Psoas muscle (tissue), 8 donors: ENCODE data around the gene PKHD1. TPM values are rescaled to one million over a fixed set of nuclear protein-coding genes. Genes with fewer than 3 reads are reported as not detected.

Experiments used
- ATAC-seq, 4 donors: fragments of 200-7000 bp; cut with Tn5 transposase; one replicate each; pipeline ENCODE4 v1.9.1; 2020; ENCODE audit warnings: moderate library complexity in 3 of 4, mild to moderate bottlenecking in 2 of 4
- DNase-seq, 2 donors: peaks; one replicate each; pipeline ENCODE4 v3.0.0-alpha.2; 2020
- H3K27ac ChIP-seq: fragments of 200-600 bp; one replicate; pipeline ENCODE4 v1.8.0; 2022
- H3K27me3 ChIP-seq, 3 donors: fragments of 200-600 bp in 1 of 3; one replicate each; pipeline versions ENCODE4 v1.6.1 to v1.8.0; 2013 to 2022; ENCODE audit warnings: low read length in 2 of 3, mild to moderate bottlenecking in 2 of 3, moderate library complexity in 1 of 3; ENCODE audit not compliant: insufficient read depth in 3 of 3
- H3K36me3 ChIP-seq, 2 donors: fragments of 200-600 bp in 1 of 2; one replicate each; pipeline versions ENCODE4 v1.6.1 to v1.8.0; 2013 to 2022; ENCODE audit warnings: low read depth in 1 of 2, mild to moderate bottlenecking in 1 of 2, moderate library complexity in 1 of 2; ENCODE audit not compliant: insufficient read depth in 1 of 2
- H3K4me1 ChIP-seq: fragments of 200-600 bp; one replicate; pipeline ENCODE4 v1.8.0; 2022
- H3K4me3 ChIP-seq: fragments of 200-600 bp; one replicate; pipeline ENCODE4 v1.8.0; 2022; ENCODE audit warnings: mild to moderate bottlenecking
- H3K9me3 ChIP-seq: fragments of 200-600 bp; one replicate; pipeline ENCODE4 v1.8.0; 2022
- WGBS, 3 donors: extraction: QIAGEN DNeasy Blood & Tissue Kit; methylation state at CpG; one replicate each; pipeline versions ENCODE4 v1.1.6 to v1.1.7; 2013; 5-methylcytosine and 5-hydroxymethylcytosine counted together
- intact Hi-C, 2 donors: fragments of 100-400 bp; cut with DNase I; formaldehyde crosslinking; loops; one replicate each; pipeline versions ENCODE4 v1.11.0 to v1.14.2; 2022
- polyA plus RNA-seq, 3 donors: library from polyadenylated mRNA; stranded (reverse); fragments of 200-250 nt; gene quantifications; one replicate each; pipeline ENCODE4 v1.2.3, GENCODE V29; 2013
- total RNA-seq, 4 donors: library from RNA; stranded (reverse); fragmentation: NEBNext Ultra II Directional in 2 of 4; extraction: Animal tissue kit (Norgen Biotek cat#: 25700) in 2 of 4; gene quantifications; one replicate each; pipeline versions ENCODE4 v1.2.1 to v1.2.4, GENCODE V29; 2021 to 2023
- TF ChIP-seq, protein P1 (sequence below): fragments of 200-600 bp; IDR thresholded peaks from one replicate; pipeline ENCODE4 v1.8.0; 2022; ENCODE audit warnings: antibody characterized with exemption
- donor health status: healthy with polysubstance abuse.
- donor health status: DM: no; HTN: no; CAD: no; lungs with moderate emphysema.
- donor health status: Bipolar disorder and iron deficiency.
- donor health status: healthy.
- donor health status: DM: yes; HTN: yes; CAD: no.
- donor health status: DM: no; HTN: no; CAD: no.
- donor health status: DM: no; HTN: no; CAD: no.
- donor health status: DM: yes; HTN: yes; CAD: no.

The PKHD1 gene
- total and polyA plus RNA-seq, 7 donors = under 0.01 to 0.11 (median 0.02) TPM; not detected in 2

GRCh38 chr6:51820555-51820954, 266.9 kb downstream of the PKHD1 start:
- Histone ChIP-seq H3K27ac (no peak overlapping the region), H3K36me3 (no peaks in the 10 kb centered on the region), H3K27me3 (no peaks in the 10 kb centered on the region), H3K4me1 (no peaks in the 10 kb centered on the region), H3K9me3 (no peaks in the 10 kb centered on the region), H3K4me3 (no peak overlapping the region)
- ATAC-seq (no peak), DNase-seq (no peak)
- intact Hi-C loops = no loop called here
- TF ChIP-seq, protein P1, sequence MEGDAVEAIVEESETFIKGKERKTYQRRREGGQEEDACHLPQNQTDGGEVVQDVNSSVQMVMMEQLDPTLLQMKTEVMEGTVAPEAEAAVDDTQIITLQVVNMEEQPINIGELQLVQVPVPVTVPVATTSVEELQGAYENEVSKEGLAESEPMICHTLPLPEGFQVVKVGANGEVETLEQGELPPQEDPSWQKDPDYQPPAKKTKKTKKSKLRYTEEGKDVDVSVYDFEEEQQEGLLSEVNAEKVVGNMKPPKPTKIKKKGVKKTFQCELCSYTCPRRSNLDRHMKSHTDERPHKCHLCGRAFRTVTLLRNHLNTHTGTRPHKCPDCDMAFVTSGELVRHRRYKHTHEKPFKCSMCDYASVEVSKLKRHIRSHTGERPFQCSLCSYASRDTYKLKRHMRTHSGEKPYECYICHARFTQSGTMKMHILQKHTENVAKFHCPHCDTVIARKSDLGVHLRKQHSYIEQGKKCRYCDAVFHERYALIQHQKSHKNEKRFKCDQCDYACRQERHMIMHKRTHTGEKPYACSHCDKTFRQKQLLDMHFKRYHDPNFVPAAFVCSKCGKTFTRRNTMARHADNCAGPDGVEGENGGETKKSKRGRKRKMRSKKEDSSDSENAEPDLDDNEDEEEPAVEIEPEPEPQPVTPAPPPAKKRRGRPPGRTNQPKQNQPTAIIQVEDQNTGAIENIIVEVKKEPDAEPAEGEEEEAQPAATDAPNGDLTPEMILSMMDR = no peak

DNA sequence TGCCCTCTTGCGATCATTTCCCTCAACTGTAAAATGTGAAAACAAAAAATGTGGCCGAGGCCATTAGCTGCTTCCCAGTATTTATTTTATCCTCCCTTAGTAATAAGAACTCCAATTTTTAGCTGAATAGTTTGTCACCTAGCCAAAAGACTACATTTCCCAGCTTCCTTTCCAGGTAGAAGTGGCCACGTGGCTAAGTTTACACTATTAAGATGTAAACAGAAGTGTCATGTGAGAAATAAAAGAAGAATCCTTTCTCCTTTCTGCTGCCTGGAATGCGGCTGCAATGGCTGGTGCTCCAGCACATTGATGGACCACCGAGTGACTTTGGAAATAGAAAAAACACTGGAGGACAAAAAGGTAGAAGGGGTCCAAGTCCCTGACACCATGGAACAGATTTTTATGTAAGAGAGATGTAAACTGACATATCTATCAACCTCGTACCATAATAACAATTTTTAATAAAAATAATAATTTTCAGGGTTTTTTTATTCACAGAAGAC, 268.8 kb downstream of the PKHD1 start:
- DNase-seq (no peak), ATAC-seq (no peak)
- no peak overlapping the region for H3K4me3 ChIP-seq
- no peaks in the 10 kb centered on the region for H3K36me3 ChIP-seq
- no peaks in the 10 kb centered on the region for H3K9me3 ChIP-seq
- H3K27ac ChIP-seq = no peak overlapping the region
- no peaks in the 10 kb centered on the region for H3K4me1 ChIP-seq
- 59 to 61% (median 61%) methylated on average over 6 of the region's 6 CpGs for WGBS, 3 donors
- intact Hi-C loops = no loop called here
- H3K27me3 ChIP-seq = no peaks in the 10 kb centered on the region
- TF ChIP-seq, protein P1 = no peak

DNA sequence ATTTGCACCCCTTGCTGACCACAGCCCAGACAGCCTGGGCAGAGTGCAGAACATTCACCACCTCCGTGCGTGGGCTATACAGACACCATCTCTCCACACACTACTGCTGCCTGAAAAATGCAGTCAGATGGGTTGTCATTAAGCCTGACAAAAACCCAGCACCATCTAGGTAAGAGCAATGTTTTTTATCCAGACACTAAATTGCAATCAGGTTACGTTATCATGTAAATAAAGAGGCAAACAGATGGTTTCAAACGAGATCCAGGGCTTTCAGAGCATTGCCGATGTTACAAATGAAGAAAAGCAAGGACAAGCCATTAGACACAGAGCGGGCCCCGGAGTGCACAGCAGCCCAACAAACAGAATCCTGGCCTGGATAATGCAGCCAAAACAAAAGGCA, 269.6 kb downstream of the PKHD1 start:
- ATAC-seq (no peak), DNase-seq (no peak)
- no peaks in the 10 kb centered on the region for H3K36me3 ChIP-seq
- 59 to 71% (median 61%) methylated on average over 7 of the region's 7 CpGs for WGBS, 3 donors
- H3K4me3 ChIP-seq = no peak overlapping the region
- intact Hi-C loops = no loop called here
- no peak overlapping the region for H3K27ac ChIP-seq
- no peaks in the 10 kb centered on the region for H3K27me3 ChIP-seq
- no peaks in the 10 kb centered on the region for H3K9me3 ChIP-seq
- TF ChIP-seq, protein P1 = no peak
- no peaks in the 10 kb centered on the region for H3K4me1 ChIP-seq

GRCh38 chr6:51814418-51814817, 273.0 kb downstream of the PKHD1 start:
- intact Hi-C loops = no loop called here
- Histone ChIP-seq H3K9me3 (no peaks in the 10 kb centered on the region), H3K4me3 (no peak overlapping the region), H3K27ac (no peak overlapping the region), H3K4me1 (no peaks in the 10 kb centered on the region), H3K36me3 (no peaks in the 10 kb centered on the region), H3K27me3 (no peaks in the 10 kb centered on the region)
- ATAC-seq (no peak), DNase-seq (no peak)
- WGBS, 3 donors = 30 to 40% (median 31%) methylated on average over 1 of the region's 1 CpG
- TF ChIP-seq, protein P1 = no peak

- no peak overlapping the region for H3K4me3 ChIP-seq
- 17 to 41% (median 34%) methylated on average over 1 of the region's 1 CpG for WGBS, 3 donors
- ATAC-seq (no peak), DNase-seq (no peak)
- H3K4me1 ChIP-seq = no peaks in the 10 kb centered on the region
- no peaks in the 10 kb centered on the region for H3K36me3 ChIP-seq
- H3K27ac ChIP-seq = no peak overlapping the region
- TF ChIP-seq, protein P1 = no peak
- no peaks in the 10 kb centered on the region for H3K9me3 ChIP-seq
- H3K27me3 ChIP-seq = no peaks in the 10 kb centered on the region
- intact Hi-C loops = no loop called here
Observed at GRCh38 chr6:51813904-51814303, 273.5 kb downstream of the PKHD1 start.
